PC-3 (cell line): ENCODE measurements around the gene MAML3.

ENCODE experiments used
- EZH2 ChIP-seq: fragments of 300-600 bp; sonication (generic); IDR thresholded peaks from one replicate; pipeline ENCODE4 v1.6.1; 2017; ENCODE audit warnings: antibody characterized with exemption, mild to moderate bottlenecking, low read length; ENCODE audit not compliant: unreplicated experiment
- TF ChIP-seq, protein P1 (sequence below): fragments of 300-600 bp; sonication (generic); conservative IDR thresholded peaks from 2 replicates; pipeline ENCODE4 v1.5.1; 2017; ENCODE audit warnings: antibody characterized with exemption, low read depth, mild to moderate bottlenecking, low read length

GRCh38 chr4:139969635-139970266, 184.2 kb downstream of the MAML3 start:
- TF ChIP-seq, protein P1, sequence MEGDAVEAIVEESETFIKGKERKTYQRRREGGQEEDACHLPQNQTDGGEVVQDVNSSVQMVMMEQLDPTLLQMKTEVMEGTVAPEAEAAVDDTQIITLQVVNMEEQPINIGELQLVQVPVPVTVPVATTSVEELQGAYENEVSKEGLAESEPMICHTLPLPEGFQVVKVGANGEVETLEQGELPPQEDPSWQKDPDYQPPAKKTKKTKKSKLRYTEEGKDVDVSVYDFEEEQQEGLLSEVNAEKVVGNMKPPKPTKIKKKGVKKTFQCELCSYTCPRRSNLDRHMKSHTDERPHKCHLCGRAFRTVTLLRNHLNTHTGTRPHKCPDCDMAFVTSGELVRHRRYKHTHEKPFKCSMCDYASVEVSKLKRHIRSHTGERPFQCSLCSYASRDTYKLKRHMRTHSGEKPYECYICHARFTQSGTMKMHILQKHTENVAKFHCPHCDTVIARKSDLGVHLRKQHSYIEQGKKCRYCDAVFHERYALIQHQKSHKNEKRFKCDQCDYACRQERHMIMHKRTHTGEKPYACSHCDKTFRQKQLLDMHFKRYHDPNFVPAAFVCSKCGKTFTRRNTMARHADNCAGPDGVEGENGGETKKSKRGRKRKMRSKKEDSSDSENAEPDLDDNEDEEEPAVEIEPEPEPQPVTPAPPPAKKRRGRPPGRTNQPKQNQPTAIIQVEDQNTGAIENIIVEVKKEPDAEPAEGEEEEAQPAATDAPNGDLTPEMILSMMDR, result no peak
- no peak for TF ChIP-seq EZH2
